IMR-90 (cell line): ENCODE data around the gene SQSTM1. TPM values are rescaled to one million over a fixed set of nuclear protein-coding genes. Genes with fewer than 3 reads are reported as not detected.

Experiments used
- ATAC-seq: fragments of 200-7000 bp; cut with Tn5 transposase; 2 replicates; pipeline ENCODE4 v1.9.1; 2020; ENCODE audit warnings: low read depth, mild to moderate bottlenecking, moderate library complexity
- BruUV-seq: library from RNA; stranded (reverse); fragments of 400-500 nt; replicated peaks from 2 replicates; lab custom pipeline; 2021; lab: Mats Ljungman, UMichigan
- CTCF ChIA-PET: fragments of 300-600 bp; formaldehyde crosslinking; extraction: SDS; loops from one replicate; lab custom pipeline; 2021; ENCODE audit warnings: antibody characterized with exemption; lab: Yijun Ruan, JAX
- POLR2A ChIA-PET: fragments of 300-600 bp; sonication (Branson Sonifier 250); formaldehyde crosslinking; loops from one replicate; lab custom pipeline; 2022; ENCODE audit warnings: antibody characterized with exemption; ENCODE audit not compliant: unreplicated experiment; lab: Charles Lee
- DNase-seq: peaks from one replicate; pipeline ENCODE4 v3.0.0; 2013
- H2AFZ ChIP-seq: replicated peaks from 2 replicates; pipeline ENCODE3; 2013; ENCODE audit warnings: low read length, mild to moderate bottlenecking; ENCODE audit not compliant: poor library complexity
- H2AK5ac ChIP-seq: 2 replicates; pipeline ENCODE4 v1.6.1; 2013; ENCODE audit warnings: low read depth, low read length, inconsistent platforms
- H2AK9ac ChIP-seq: replicated peaks from 2 replicates; pipeline ENCODE3; 2013; ENCODE audit warnings: mild to moderate bottlenecking, low read depth, low read length, moderate library complexity; ENCODE audit not compliant: poor library complexity
- H2BK120ac ChIP-seq: 2 replicates; pipeline ENCODE4 v1.6.1; 2013; ENCODE audit warnings: low read depth, low read length, inconsistent platforms
- H2BK15ac ChIP-seq: 3 replicates; pipeline ENCODE4 v1.6.1; 2013; ENCODE audit warnings: low read depth, low read length, inconsistent platforms
- H2BK20ac ChIP-seq: 2 replicates; pipeline ENCODE4 v1.6.1; 2013; ENCODE audit warnings: low read depth, mild to moderate bottlenecking, inconsistent platforms, low read length, moderate library complexity
- H2BK5ac ChIP-seq: 2 replicates; pipeline ENCODE4 v1.6.1; 2013; ENCODE audit warnings: mild to moderate bottlenecking, low read depth, low read length, inconsistent platforms; ENCODE audit not compliant: poor library complexity, severe bottlenecking
- H3K14ac ChIP-seq: replicated peaks from 2 replicates; pipeline ENCODE4 v1.6.1; 2013; ENCODE audit warnings: low read depth, low read length, inconsistent platforms
- H3K18ac ChIP-seq: 2 replicates; pipeline ENCODE4 v1.6.1; 2013; ENCODE audit warnings: low read depth, low read length, control low read depth
- H3K23ac ChIP-seq: 2 replicates; pipeline ENCODE4 v1.6.1; 2013; ENCODE audit warnings: low read depth, low read length, inconsistent platforms
- H3K27ac ChIP-seq: 2 replicates; pipeline ENCODE4 v1.5.1; 2013; ENCODE audit warnings: mild to moderate bottlenecking, control low read depth, low read length; ENCODE audit not compliant: insufficient read depth
- H3K27me3 ChIP-seq: 2 replicates; pipeline ENCODE4 v1.6.1; 2013; ENCODE audit warnings: low read length; ENCODE audit not compliant: control insufficient read depth, insufficient read depth
- H3K36me3 ChIP-seq: 2 replicates; pipeline ENCODE4 v1.6.1; 2013; ENCODE audit warnings: low read length, mixed read lengths; ENCODE audit not compliant: control insufficient read depth, insufficient read depth
- H3K4ac ChIP-seq: 2 replicates; pipeline ENCODE4 v1.6.1; 2013; ENCODE audit warnings: low read depth, low read length, inconsistent platforms
- H3K4me1 ChIP-seq: 2 replicates; pipeline ENCODE4 v1.6.1; 2013; ENCODE audit warnings: low read length, mixed read lengths; ENCODE audit not compliant: control insufficient read depth, insufficient read depth
- H3K4me2 ChIP-seq: 2 replicates; pipeline ENCODE4 v1.6.1; 2013; ENCODE audit warnings: low read depth, mild to moderate bottlenecking, control low read depth, low read length, moderate library complexity
- H3K4me3 ChIP-seq: 2 replicates; pipeline ENCODE4 v1.5.1; 2013; ENCODE audit warnings: low read depth, mild to moderate bottlenecking, control low read depth, low read length, moderate library complexity; ENCODE audit not compliant: insufficient read depth
- H3K56ac ChIP-seq: 2 replicates; pipeline ENCODE4 v1.6.1; 2013; ENCODE audit warnings: low read length, inconsistent platforms; ENCODE audit not compliant: insufficient read depth; ENCODE audit errors: extremely low read depth
- H3K79me1 ChIP-seq, 2 experiments: 2 replicates each; pipeline ENCODE4 v1.6.1; 2013; ENCODE audit warnings: low read length in 2 of 2, inconsistent platforms in 1 of 2, low read depth in 1 of 2
- H3K9ac ChIP-seq: 2 replicates; pipeline ENCODE4 v1.6.1; 2013; ENCODE audit warnings: low read depth, low read length, control low read depth
- H3K9me1 ChIP-seq: 2 replicates; pipeline ENCODE4 v1.6.1; 2013; ENCODE audit warnings: low read length, inconsistent platforms; ENCODE audit not compliant: insufficient read depth
- H3K9me3 ChIP-seq: 2 replicates; pipeline ENCODE4 v1.6.1; 2013; ENCODE audit warnings: low read length; ENCODE audit not compliant: control insufficient read depth, insufficient read depth
- H4K20me1 ChIP-seq: 2 replicates; pipeline ENCODE4 v1.6.1; 2013; ENCODE audit warnings: low read length, inconsistent platforms; ENCODE audit not compliant: insufficient read depth
- H4K5ac ChIP-seq: 2 replicates; pipeline ENCODE4 v1.6.1; 2013; ENCODE audit warnings: mild to moderate bottlenecking, low read depth, low read length, control low read depth
- H4K8ac ChIP-seq, 2 experiments: 2 replicates each; pipeline ENCODE4 v1.6.1; 2013; ENCODE audit warnings: low read depth in 2 of 2, low read length in 2 of 2, control low read depth in 1 of 2, inconsistent platforms in 1 of 2
- H4K91ac ChIP-seq: 2 replicates; pipeline ENCODE4 v1.6.1; 2013; ENCODE audit warnings: low read depth, low read length, inconsistent platforms; ENCODE audit not compliant: insufficient read depth
- FOS ChIP-seq: fragments of 150-350 bp; IDR thresholded peaks from 2 replicates; pipeline ENCODE4 v1.6.1; 2016; ENCODE audit warnings: low read depth, low read length
- RCOR1 ChIP-seq: IDR thresholded peaks from 2 replicates; pipeline ENCODE4 v1.6.1; 2012; ENCODE audit warnings: mild to moderate bottlenecking, low read length, improper control_type of control experiment; ENCODE audit not compliant: insufficient replicate concordance
- WGBS, 2 experiments: methylation state at CpG; one replicate each; pipeline versions ENCODE4 v1.1.5 to v1.1.7; 2013; ENCODE audit warnings: missing lambda C conversion rate in 2 of 2; ENCODE audit not compliant: insufficient read length in 1 of 2; ENCODE audit errors: extremely low coverage in 2 of 2; 5-methylcytosine and 5-hydroxymethylcytosine counted together
- dilution Hi-C: fragments of 300-500 bp; cut with HindIII; formaldehyde crosslinking; loops from one replicate; pipeline ENCODE4 v1.14.3; 2018; ENCODE audit warnings: low sequenced_read_pairs; ENCODE audit not compliant: unreplicated experiment
- in situ Hi-C: fragments of 300-500 bp; cut with MboI; formaldehyde crosslinking; loops from 3 replicates; pipeline ENCODE4 v1.14.3; 2019; ENCODE audit warnings: low sequenced_read_pairs, inconsistent platforms, mixed read lengths
- intact Hi-C: fragments of 100-400 bp; cut with micrococcal nuclease; formaldehyde crosslinking; loops from 2 replicates; pipeline ENCODE4 v1.10.0; 2022
- polyA plus RNA-seq, 3 experiments: library from polyadenylated mRNA; depleted of rRNA; stranded (reverse); fragments of >200 nt; gene quantifications; 2 replicates each; pipeline ENCODE4 v1.2.3, GENCODE V29; 2012; ENCODE audit warnings: low replicate concordance in 1 of 3
- total RNA-seq: library from RNA; depleted of rRNA; stranded (reverse); fragments of >200 nt; gene quantifications from 2 replicates; pipeline ENCODE4 v1.2.3, GENCODE V29; 2012
- TF ChIP-seq, protein P1 (sequence below): fragments of 150-350 bp; IDR thresholded peaks from 2 replicates; pipeline ENCODE4 v1.6.1; 2016; ENCODE audit warnings: low read depth, mild to moderate bottlenecking, low read length, moderate library complexity, borderline replicate concordance

SQSTM1 gene
- total and polyA plus RNA-seq, 2 of the 4 experiments (the other 2 are of a cell fraction): 152 to 184 TPM

- Histone ChIP-seq H2AFZ (no peak overlapping the region), H2AK9ac (peak overlapping the region; percentile 58), H2BK5ac (no peak overlapping the region), H4K91ac (no peak overlapping the region), H3K27ac (no peak overlapping the region), H2BK120ac (no peak overlapping the region), H3K9ac (no peak overlapping the region), H4K20me1 (peaks cover 94% of the 10 kb centered on the region), H3K18ac (no peak overlapping the region), H3K14ac (no peak overlapping the region), H3K79me1 (peaks cover 37 to 89% of the 10 kb centered on the region in 2 experiments), H3K4ac (no peak overlapping the region), H4K5ac (no peak overlapping the region), H3K23ac (no peak overlapping the region), H3K4me2 (no peak overlapping the region), H3K9me1 (peaks cover 18% of the 10 kb centered on the region), H2AK5ac (no peak overlapping the region), H3K27me3 (no peaks in the 10 kb centered on the region), H2BK20ac (no peak overlapping the region), H3K9me3 (no peaks in the 10 kb centered on the region), H3K36me3 (peaks cover 89% of the 10 kb centered on the region), H2BK15ac (no peak overlapping the region), H3K4me3 (no peak overlapping the region), H4K8ac (no peak overlapping the region), H3K56ac (no peak overlapping the region), H3K4me1 (peaks cover 6% of the 10 kb centered on the region; the same call in 1 of the 2 replicates)
- intact Hi-C loops: no loop called here
- dilution Hi-C loops: no loop called here
- DNase-seq (no peak), ATAC-seq (no peak)
- POLR2A ChIA-PET: no interaction called here
- no CpG with 5 or more reads among the region's 3 CpGs for WGBS, 2 experiments
- BruUV-seq: no TSS peak
- CTCF ChIA-PET: no interaction called here
- in situ Hi-C loops: no loop called here
- TF ChIP-seq FOS (no peak), RCOR1 (no peak)
- TF ChIP-seq, protein P1, sequence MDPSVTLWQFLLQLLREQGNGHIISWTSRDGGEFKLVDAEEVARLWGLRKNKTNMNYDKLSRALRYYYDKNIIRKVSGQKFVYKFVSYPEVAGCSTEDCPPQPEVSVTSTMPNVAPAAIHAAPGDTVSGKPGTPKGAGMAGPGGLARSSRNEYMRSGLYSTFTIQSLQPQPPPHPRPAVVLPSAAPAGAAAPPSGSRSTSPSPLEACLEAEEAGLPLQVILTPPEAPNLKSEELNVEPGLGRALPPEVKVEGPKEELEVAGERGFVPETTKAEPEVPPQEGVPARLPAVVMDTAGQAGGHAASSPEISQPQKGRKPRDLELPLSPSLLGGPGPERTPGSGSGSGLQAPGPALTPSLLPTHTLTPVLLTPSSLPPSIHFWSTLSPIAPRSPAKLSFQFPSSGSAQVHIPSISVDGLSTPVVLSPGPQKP: no peak
Measured at GRCh38 chr5:179828756-179829421, 8.2 kb downstream of the SQSTM1 start.
